ENCODE results near the gene GPATCH2.
"Not testable (repeated sequence)": the region's sequence is repeated elsewhere in the genome, so short reads cannot be mapped to it uniquely, and the experiment has no call there.

Gene GPATCH2

GRCh38 chr1:217585577-217585976, 45.3 kb downstream of the GPATCH2 start:
- TF ChIP-seq CTCF (conservative IDR thresholded peaks at IDR 0.05) (no peak), ZFX (IDR thresholded peaks at IDR 0.05) (no peak)
- H3K27ac ChIP-seq: no peak overlapping the region

DNA sequence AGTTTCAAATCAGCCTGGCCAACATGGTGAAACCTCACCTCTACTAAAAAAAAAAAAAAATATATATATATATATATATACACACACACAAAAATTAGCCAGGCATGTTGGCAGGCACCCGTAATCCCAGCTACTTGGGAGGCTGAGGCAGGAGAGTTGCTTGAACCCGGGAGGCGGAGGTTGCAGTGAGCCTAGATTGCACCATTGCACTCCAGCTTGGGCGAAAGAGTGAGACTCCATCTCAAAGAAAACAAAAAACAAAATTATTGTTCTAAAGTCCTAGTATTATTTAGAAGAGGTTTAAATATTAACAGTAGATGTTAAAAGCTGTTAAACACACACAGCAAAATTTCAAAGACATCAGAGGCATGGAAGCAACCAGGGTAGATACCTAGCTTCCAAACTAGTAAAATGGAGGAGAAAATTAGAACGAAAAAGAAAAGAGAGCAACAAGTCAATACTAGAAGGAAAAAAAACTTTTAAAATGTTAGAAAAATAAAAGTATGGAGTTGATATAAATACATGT, 46.5 kb downstream of the GPATCH2 start:
- H3K27ac ChIP-seq: not testable (repeated sequence)

GRCh38 chr1:217577336-217577735, 53.6 kb downstream of the GPATCH2 start:
- H3K27ac ChIP-seq: no peak overlapping the region
- TF ChIP-seq CTCF (conservative IDR thresholded peaks at IDR 0.05): no peak
- TF ChIP-seq ZFX (IDR thresholded peaks at IDR 0.05): no peak

- H3K27ac ChIP-seq: peak overlapping the region; percentile 96; the same call in 1 of the 2 replicates
- no peak for TF ChIP-seq CTCF (conservative IDR thresholded peaks at IDR 0.05)
- no peak for TF ChIP-seq ZFX (IDR thresholded peaks at IDR 0.05)
These were observed 56.5 kb downstream of the GPATCH2 start for GRCh38 chr1:217574265-217574949.

- no peak overlapping the region; the same call in 1 of the 2 replicates for H3K27ac ChIP-seq
- TF ChIP-seq ZFX (IDR thresholded peaks at IDR 0.05): no peak
- TF ChIP-seq CTCF (conservative IDR thresholded peaks at IDR 0.05): no peak
These were observed 61.9 kb downstream of the GPATCH2 start for GRCh38 chr1:217569021-217569420.

DNA sequence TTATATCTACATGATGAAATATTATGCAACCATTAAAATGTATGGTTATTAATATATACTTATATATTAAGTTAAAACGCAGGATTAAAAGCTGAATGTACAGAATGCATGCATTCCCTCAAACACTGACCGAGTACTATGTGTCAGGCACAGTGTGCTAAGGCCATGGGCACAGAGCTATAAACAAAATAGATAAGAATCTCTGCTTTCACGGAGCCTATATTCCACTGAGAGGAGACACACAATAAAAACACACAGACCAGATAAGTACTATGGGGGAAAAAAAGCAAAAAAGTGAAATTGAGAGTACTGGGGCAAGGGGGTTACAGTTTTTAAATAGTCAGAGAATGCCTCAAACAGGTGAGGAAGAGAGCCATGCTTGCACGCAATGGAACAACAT, 62.7 kb downstream of the GPATCH2 start:
- TF ChIP-seq CTCF (conservative IDR thresholded peaks at IDR 0.05) (no peak), ZFX (IDR thresholded peaks at IDR 0.05) (no peak)
- peak overlapping the region; percentile 38 for H3K27ac ChIP-seq

- no peak overlapping the region for H3K27ac ChIP-seq
- TF ChIP-seq CTCF (conservative IDR thresholded peaks at IDR 0.05) (no peak), ZFX (IDR thresholded peaks at IDR 0.05) (no peak)
These were observed 66.1 kb downstream of the GPATCH2 start for GRCh38 chr1:217564833-217565232.

DNA sequence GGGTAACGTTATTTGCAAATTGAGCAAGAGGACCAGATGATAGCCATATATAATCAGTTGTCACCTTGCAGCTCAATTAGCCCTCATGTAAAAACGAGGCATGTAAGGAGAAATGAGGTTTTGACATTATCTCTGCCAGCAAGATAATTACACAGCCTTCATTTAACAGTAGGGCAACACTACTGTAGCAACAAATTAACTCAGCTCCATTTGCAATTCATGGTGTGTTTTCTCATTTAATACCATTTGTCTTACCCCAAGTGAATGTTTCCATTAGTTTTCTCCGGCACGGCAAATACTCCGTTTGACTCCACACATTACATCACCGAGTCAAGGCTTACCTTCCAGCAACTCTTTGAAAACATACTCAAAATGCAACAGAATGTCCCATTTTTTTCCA, 66.7 kb downstream of the GPATCH2 start:
- H3K27ac ChIP-seq: no peak overlapping the region
- TF ChIP-seq CTCF (conservative IDR thresholded peaks at IDR 0.05) (no peak), ZFX (IDR thresholded peaks at IDR 0.05) (no peak)

All from C4-2B (cell line).